H1 (cell line): ENCODE results near the gene ELMO1. TPM values are rescaled to one million over a fixed set of nuclear protein-coding genes. Genes with fewer than 3 reads are reported as not detected.

Experiments
- BRCA1 ChIP-seq: IDR thresholded peaks from 2 replicates; pipeline ENCODE4 v1.6.1; 2012; ENCODE audit warnings: low read depth, low read length, improper control_type of control experiment
- CEBPB ChIP-seq: IDR thresholded peaks from 2 replicates; pipeline ENCODE4 v1.6.1; 2012; ENCODE audit warnings: low read depth, low read length
- CTBP2 ChIP-seq: IDR thresholded peaks from 2 replicates; pipeline ENCODE4 v1.7.0; 2011; ENCODE audit warnings: borderline replicate concordance, mild to moderate bottlenecking, moderate library complexity, mixed read lengths, low read length; ENCODE audit not compliant: insufficient read depth, insufficient read length
- HDAC2 ChIP-seq, 2 experiments: fragments of 300-600 bp in 1 of 2; sonication (generic) in 1 of 2; IDR thresholded peaks; 2 replicates each; pipeline ENCODE4 v1.6.1; 2011 to 2012; ENCODE audit warnings: low read depth in 2 of 2, low read length in 2 of 2, mild to moderate bottlenecking in 2 of 2, moderate library complexity in 2 of 2, borderline replicate concordance in 1 of 2, inconsistent platforms in 1 of 2
- JUND ChIP-seq: IDR thresholded peaks from 2 replicates; pipeline ENCODE4 v1.6.1; 2011; ENCODE audit warnings: mild to moderate bottlenecking, improper control_type of control experiment, low read length
- MAFK ChIP-seq: IDR thresholded peaks from 2 replicates; pipeline ENCODE4 v1.6.1; 2012; ENCODE audit warnings: low read depth, mild to moderate bottlenecking, improper control_type of control experiment, low read length
- POU5F1 ChIP-seq: IDR thresholded peaks from 2 replicates; pipeline ENCODE4 v1.6.1; 2011; ENCODE audit warnings: low read depth, mild to moderate bottlenecking, low read length, moderate library complexity
- RAD21 ChIP-seq, 2 experiments: IDR thresholded peaks in 1 of 2; conservative IDR thresholded peaks in 1 of 2; 2 replicates each; pipeline ENCODE4 v1.6.1; 2011; ENCODE audit warnings: low read depth in 2 of 2, low read length in 2 of 2, improper control_type of control experiment in 1 of 2, inconsistent platforms in 1 of 2, mild to moderate bottlenecking in 1 of 2, moderate library complexity in 1 of 2
- SIX5 ChIP-seq: IDR thresholded peaks from 2 replicates; pipeline ENCODE4 v1.6.1; 2011; ENCODE audit warnings: mild to moderate bottlenecking, low read depth, low read length
- SUZ12 ChIP-seq: fragments of 200-600 bp; sonication (generic); IDR thresholded peaks from 2 replicates; pipeline ENCODE4 v1.6.1; 2012; ENCODE audit warnings: mild to moderate bottlenecking, inconsistent platforms, low read length, moderate library complexity, mixed read lengths
- ZNF274 ChIP-seq: IDR thresholded peaks from 2 replicates; pipeline ENCODE4 v1.7.0; 2012; ENCODE audit warnings: low read length, borderline replicate concordance; ENCODE audit errors: extremely low read depth
- polyA plus RNA-seq, 7 experiments: library from polyadenylated mRNA; depleted of rRNA in 3 of 7; stranded (reverse) in 5 of 7; unstranded in 2 of 7; fragments of >200 nt in 5 of 7; fragments of 200-250 nt in 2 of 7; gene quantifications; 1 replicate in 5 of 7; 2 replicates in 1 of 7; 4 replicates in 1 of 7; pipeline versions ENCODE4 v1.2.1 to v1.2.3, GENCODE V29; 2011 to 2013; ENCODE audit warnings: missing spikeins in 2 of 7, mixed read lengths in 2 of 7
- total RNA-seq: library from RNA; stranded (reverse); fragmentation: NEBNext Ultra II Directional; extraction: Animal tissue kit (Norgen Biotek cat#: 25700); gene quantifications from 2 replicates; pipeline ENCODE4 v1.2.1, GENCODE V29; 2021
- TF ChIP-seq, protein P1 (sequence below): fragments of 300-600 bp; sonication (generic); IDR thresholded peaks from 2 replicates; pipeline ENCODE4 v1.7.1; 2012; ENCODE audit warnings: low read length, moderate library complexity, mild to moderate bottlenecking, inconsistent platforms; ENCODE audit not compliant: insufficient replicate concordance

Gene ELMO1
- total and polyA plus RNA-seq, 2 of the 8 experiments (the other 6 are each of a cell fraction or from before 2014, with no cell fraction given): 18.4 to 21.0 TPM

DNA sequence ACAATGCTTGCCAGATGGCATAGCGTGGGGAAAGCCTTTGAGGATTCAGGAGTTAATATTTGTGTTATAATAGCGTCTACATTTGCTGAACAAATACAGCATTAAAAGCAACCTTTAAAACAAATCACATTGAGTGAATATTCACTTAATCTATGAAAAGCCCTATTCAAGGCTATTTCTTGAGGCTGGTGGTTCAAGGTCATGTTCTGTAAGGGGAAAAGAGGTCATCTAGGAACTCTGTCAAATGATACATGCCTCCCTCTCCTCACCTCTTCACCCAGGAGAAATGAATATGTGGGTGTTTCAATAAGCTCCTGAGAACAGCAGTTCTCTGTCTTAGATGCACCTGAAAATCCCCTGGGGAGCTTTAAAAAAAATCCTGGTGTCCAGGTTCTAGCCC lies 303.0 kb downstream of the ELMO1 start (continued):
- TF ChIP-seq, protein P1, sequence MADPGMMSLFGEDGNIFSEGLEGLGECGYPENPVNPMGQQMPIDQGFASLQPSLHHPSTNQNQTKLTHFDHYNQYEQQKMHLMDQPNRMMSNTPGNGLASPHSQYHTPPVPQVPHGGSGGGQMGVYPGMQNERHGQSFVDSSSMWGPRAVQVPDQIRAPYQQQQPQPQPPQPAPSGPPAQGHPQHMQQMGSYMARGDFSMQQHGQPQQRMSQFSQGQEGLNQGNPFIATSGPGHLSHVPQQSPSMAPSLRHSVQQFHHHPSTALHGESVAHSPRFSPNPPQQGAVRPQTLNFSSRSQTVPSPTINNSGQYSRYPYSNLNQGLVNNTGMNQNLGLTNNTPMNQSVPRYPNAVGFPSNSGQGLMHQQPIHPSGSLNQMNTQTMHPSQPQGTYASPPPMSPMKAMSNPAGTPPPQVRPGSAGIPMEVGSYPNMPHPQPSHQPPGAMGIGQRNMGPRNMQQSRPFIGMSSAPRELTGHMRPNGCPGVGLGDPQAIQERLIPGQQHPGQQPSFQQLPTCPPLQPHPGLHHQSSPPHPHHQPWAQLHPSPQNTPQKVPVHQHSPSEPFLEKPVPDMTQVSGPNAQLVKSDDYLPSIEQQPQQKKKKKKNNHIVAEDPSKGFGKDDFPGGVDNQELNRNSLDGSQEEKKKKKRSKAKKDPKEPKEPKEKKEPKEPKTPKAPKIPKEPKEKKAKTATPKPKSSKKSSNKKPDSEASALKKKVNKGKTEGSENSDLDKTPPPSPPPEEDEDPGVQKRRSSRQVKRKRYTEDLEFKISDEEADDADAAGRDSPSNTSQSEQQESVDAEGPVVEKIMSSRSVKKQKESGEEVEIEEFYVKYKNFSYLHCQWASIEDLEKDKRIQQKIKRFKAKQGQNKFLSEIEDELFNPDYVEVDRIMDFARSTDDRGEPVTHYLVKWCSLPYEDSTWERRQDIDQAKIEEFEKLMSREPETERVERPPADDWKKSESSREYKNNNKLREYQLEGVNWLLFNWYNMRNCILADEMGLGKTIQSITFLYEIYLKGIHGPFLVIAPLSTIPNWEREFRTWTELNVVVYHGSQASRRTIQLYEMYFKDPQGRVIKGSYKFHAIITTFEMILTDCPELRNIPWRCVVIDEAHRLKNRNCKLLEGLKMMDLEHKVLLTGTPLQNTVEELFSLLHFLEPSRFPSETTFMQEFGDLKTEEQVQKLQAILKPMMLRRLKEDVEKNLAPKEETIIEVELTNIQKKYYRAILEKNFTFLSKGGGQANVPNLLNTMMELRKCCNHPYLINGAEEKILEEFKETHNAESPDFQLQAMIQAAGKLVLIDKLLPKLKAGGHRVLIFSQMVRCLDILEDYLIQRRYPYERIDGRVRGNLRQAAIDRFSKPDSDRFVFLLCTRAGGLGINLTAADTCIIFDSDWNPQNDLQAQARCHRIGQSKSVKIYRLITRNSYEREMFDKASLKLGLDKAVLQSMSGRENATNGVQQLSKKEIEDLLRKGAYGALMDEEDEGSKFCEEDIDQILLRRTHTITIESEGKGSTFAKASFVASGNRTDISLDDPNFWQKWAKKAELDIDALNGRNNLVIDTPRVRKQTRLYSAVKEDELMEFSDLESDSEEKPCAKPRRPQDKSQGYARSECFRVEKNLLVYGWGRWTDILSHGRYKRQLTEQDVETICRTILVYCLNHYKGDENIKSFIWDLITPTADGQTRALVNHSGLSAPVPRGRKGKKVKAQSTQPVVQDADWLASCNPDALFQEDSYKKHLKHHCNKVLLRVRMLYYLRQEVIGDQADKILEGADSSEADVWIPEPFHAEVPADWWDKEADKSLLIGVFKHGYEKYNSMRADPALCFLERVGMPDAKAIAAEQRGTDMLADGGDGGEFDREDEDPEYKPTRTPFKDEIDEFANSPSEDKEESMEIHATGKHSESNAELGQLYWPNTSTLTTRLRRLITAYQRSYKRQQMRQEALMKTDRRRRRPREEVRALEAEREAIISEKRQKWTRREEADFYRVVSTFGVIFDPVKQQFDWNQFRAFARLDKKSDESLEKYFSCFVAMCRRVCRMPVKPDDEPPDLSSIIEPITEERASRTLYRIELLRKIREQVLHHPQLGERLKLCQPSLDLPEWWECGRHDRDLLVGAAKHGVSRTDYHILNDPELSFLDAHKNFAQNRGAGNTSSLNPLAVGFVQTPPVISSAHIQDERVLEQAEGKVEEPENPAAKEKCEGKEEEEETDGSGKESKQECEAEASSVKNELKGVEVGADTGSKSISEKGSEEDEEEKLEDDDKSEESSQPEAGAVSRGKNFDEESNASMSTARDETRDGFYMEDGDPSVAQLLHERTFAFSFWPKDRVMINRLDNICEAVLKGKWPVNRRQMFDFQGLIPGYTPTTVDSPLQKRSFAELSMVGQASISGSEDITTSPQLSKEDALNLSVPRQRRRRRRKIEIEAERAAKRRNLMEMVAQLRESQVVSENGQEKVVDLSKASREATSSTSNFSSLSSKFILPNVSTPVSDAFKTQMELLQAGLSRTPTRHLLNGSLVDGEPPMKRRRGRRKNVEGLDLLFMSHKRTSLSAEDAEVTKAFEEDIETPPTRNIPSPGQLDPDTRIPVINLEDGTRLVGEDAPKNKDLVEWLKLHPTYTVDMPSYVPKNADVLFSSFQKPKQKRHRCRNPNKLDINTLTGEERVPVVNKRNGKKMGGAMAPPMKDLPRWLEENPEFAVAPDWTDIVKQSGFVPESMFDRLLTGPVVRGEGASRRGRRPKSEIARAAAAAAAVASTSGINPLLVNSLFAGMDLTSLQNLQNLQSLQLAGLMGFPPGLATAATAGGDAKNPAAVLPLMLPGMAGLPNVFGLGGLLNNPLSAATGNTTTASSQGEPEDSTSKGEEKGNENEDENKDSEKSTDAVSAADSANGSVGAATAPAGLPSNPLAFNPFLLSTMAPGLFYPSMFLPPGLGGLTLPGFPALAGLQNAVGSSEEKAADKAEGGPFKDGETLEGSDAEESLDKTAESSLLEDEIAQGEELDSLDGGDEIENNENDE: no peak
- TF ChIP-seq HDAC2 (IDR thresholded peaks at IDR 0.05; ENCODE audit: borderline replicate concordance in 1 of 2, low read depth in 2 of 2, low read length in 2 of 2) (no peak), ZNF274 (no peak), RAD21 (IDR thresholded peaks at IDR 0.05 in 1 of 2, conservative IDR thresholded peaks at IDR 0.05 in 1 of 2; ENCODE audit: low read depth in 2 of 2, low read length in 2 of 2) (no peak), CTBP2 (no peak), CEBPB (no peak), BRCA1 (no peak), SIX5 (no peak), JUND (no peak), POU5F1 (no peak), MAFK (no peak), SUZ12 (no peak)
